ENCODE results near the gene PEAK1. TPM values are rescaled to one million over a fixed set of nuclear protein-coding genes. Genes with fewer than 3 reads are reported as not detected.

The PEAK1 gene
- total RNA-seq, 1 experiment from 2014 or later = 21.2 TPM

GRCh38 chr15:77369168-77369567 is 50.7 kb downstream of the PEAK1 start:
- Histone ChIP-seq H2BK120ac (ENCODE audit: low read depth, low read length, poor library complexity, severe bottlenecking) (no peak overlapping the region), H4K20me1 (ENCODE audit: control insufficient read depth, insufficient read depth, insufficient read length) (no peaks in the 10 kb centered on the region), H3K27ac (ENCODE audit: insufficient read length, low read depth, low read length) (no peak overlapping the region), H3T11ph (ENCODE audit: low read length) (no peak overlapping the region), H2BK5ac (ENCODE audit: insufficient read length, low read length) (no peak overlapping the region), H2BK20ac (ENCODE audit: low read depth, low read length, poor library complexity, severe bottlenecking) (no peak overlapping the region), H2AK5ac (ENCODE audit: insufficient read length, low read length) (no peak overlapping the region), H3K27me3 (ENCODE audit: insufficient read depth, low read length) (no peaks in the 10 kb centered on the region), H3K79me2 (ENCODE audit: insufficient read depth, low read length) (no peaks in the 10 kb centered on the region), H4K5ac (ENCODE audit: insufficient read length, low read depth, low read length) (no peak overlapping the region), H2BK15ac (ENCODE audit: low read depth, low read length) (no peak overlapping the region), H3K18ac (ENCODE audit: insufficient read length, low read depth, low read length) (no peak overlapping the region), H3K4me1 (ENCODE audit: insufficient read depth, low read length) (no peaks in the 10 kb centered on the region), H3K23ac (ENCODE audit: insufficient read length, low read depth, low read length) (no peak overlapping the region), H2BK12ac (ENCODE audit: insufficient read length, low read depth, low read length) (no peak overlapping the region), H3K9ac (ENCODE audit: extremely low read depth, insufficient read length, low read length) (no peak overlapping the region), H3K56ac (ENCODE audit: insufficient read length, low read depth, low read length) (no peak overlapping the region), H3K4me2 (ENCODE audit: insufficient read depth, insufficient read length, low read length) (no peak overlapping the region), H3K23me2 (ENCODE audit: insufficient read length, low read depth, low read length, poor library complexity, severe bottlenecking) (no peaks in the 10 kb centered on the region), H3K9me3 (ENCODE audit: control insufficient read depth, low read depth, low read length) (no peaks in the 10 kb centered on the region), H4K91ac (ENCODE audit: insufficient read length, low read depth, low read length) (no peak overlapping the region), H2AFZ (ENCODE audit: low read length) (no peak overlapping the region), H3K4ac (ENCODE audit: low read depth, low read length) (no peak overlapping the region), H3K14ac (ENCODE audit: insufficient read depth, low read length) (no peak overlapping the region), H4K8ac (replicated peaks; ENCODE audit: insufficient read length, low read depth, low read length) (no peak overlapping the region), H3K79me1 (ENCODE audit: insufficient read depth, low read depth, low read length, poor library complexity, severe bottlenecking) (no peaks in the 10 kb centered on the region)
- no peak for DNase-seq
- H3K4me1 Mint-ChIP-seq = peaks cover 5 to 10% of the 10 kb centered on the region in 2 experiments; a peak in 3 of 4 replicates
- H3K36me3 Mint-ChIP-seq (ENCODE audit: insufficient read depth in 1 of 3, low read depth in 3 of 3) = 0 out of 7 replicates have a peak, but pooled peaks cover 0 to 4% (median 0%) of the 10 kb centered on the region in 3 experiments
- H3K27me3 Mint-ChIP-seq (ENCODE audit: low read depth) = no peaks in the 10 kb centered on the region
- H3K4me3 Mint-ChIP-seq = no peak overlapping the region
- WGBS (ENCODE audit: extremely low coverage, insufficient read length, low lambda C conversion rate) = no CpG with 5 or more reads among the region's 4 CpGs
- no peaks in the 10 kb centered on the region for H3K9me3 Mint-ChIP-seq
- H3K27ac Mint-ChIP-seq = no peak overlapping the region
- TF ChIP-seq, protein P1, sequence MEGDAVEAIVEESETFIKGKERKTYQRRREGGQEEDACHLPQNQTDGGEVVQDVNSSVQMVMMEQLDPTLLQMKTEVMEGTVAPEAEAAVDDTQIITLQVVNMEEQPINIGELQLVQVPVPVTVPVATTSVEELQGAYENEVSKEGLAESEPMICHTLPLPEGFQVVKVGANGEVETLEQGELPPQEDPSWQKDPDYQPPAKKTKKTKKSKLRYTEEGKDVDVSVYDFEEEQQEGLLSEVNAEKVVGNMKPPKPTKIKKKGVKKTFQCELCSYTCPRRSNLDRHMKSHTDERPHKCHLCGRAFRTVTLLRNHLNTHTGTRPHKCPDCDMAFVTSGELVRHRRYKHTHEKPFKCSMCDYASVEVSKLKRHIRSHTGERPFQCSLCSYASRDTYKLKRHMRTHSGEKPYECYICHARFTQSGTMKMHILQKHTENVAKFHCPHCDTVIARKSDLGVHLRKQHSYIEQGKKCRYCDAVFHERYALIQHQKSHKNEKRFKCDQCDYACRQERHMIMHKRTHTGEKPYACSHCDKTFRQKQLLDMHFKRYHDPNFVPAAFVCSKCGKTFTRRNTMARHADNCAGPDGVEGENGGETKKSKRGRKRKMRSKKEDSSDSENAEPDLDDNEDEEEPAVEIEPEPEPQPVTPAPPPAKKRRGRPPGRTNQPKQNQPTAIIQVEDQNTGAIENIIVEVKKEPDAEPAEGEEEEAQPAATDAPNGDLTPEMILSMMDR (conservative IDR thresholded peaks at IDR 0.05) = no peak

Measured in H9 (cell line).